Endothelial cell of umbilical vein (primary cell): ENCODE results near the gene UROD. TPM values are rescaled to one million over a fixed set of nuclear protein-coding genes. Genes with fewer than 3 reads are reported as not detected.

ENCODE experiments used
- BruUV-seq: library from RNA; stranded (reverse); fragments of 400-500 nt; replicated peaks from 2 replicates; lab custom pipeline; 2021; lab: Mats Ljungman, UMichigan
- CTCF ChIA-PET: fragments of 300-600, 350-600 bp; sonication (Branson Sonifier 250); formaldehyde crosslinking; loops from one replicate; lab custom pipeline; 2021; ENCODE audit warnings: antibody characterized with exemption, inconsistent platforms; lab: Charles Lee
- POLR2A ChIA-PET: fragments of 300-600, 350-600 bp; sonication (Branson Sonifier 250); formaldehyde crosslinking; loops from one replicate; lab custom pipeline; 2021; ENCODE audit warnings: antibody characterized with exemption, inconsistent platforms; lab: Charles Lee
- DNase-seq: peaks from one replicate; pipeline ENCODE4 v3.0.0-alpha.2; 2011; ENCODE audit warnings: low read depth, low spot score
- FAIRE-seq: peaks from 2 replicates; lab custom pipeline; 2011; peaks lifted over from hg19 to GRCh38; lab: Jason Lieb, UNC
- H2AFZ ChIP-seq: 2 replicates; pipeline ENCODE4 v1.6.0; 2012; ENCODE audit warnings: low read depth, low read length, control low read depth, inconsistent platforms
- H3K27ac ChIP-seq: 2 replicates; pipeline ENCODE4 v1.5.1; 2011; ENCODE audit warnings: low read depth, mild to moderate bottlenecking, control low read depth, low read length, moderate library complexity; ENCODE audit not compliant: insufficient read depth
- H3K27me3 ChIP-seq, 2 experiments: 2 replicates each; pipeline versions ENCODE4 v1.6.0 to v1.6.1; 2011; ENCODE audit warnings: low read length in 2 of 2, mixed read lengths in 1 of 2; ENCODE audit not compliant: control insufficient read depth in 2 of 2, insufficient read depth in 2 of 2
- H3K36me3 ChIP-seq, 2 experiments: 2 replicates in 1 of 2; 3 replicates in 1 of 2; pipeline ENCODE4 v1.5.1; 2011; ENCODE audit warnings: low read length in 2 of 2, mild to moderate bottlenecking in 1 of 2, moderate library complexity in 1 of 2; ENCODE audit not compliant: control insufficient read depth in 2 of 2, insufficient read depth in 2 of 2; ENCODE audit errors: extremely low read depth in 1 of 2
- H3K4me1 ChIP-seq: 3 replicates; pipeline ENCODE4 v1.5.1; 2011; ENCODE audit warnings: mild to moderate bottlenecking, low read length; ENCODE audit not compliant: control insufficient read depth, insufficient read depth; ENCODE audit errors: extremely low read depth
- H3K4me2 ChIP-seq: 2 replicates; pipeline ENCODE4 v1.6.1; 2011; ENCODE audit warnings: low read length, control low read depth, mixed read lengths; ENCODE audit not compliant: insufficient read depth
- H3K4me3 ChIP-seq, 3 experiments: fragments of 200-600 bp in 1 of 3; sonication (generic), shearing (Covaris generic) in 1 of 3; replicated peaks in 1 of 3; 2 replicates each; pipeline ENCODE4 v1.5.1; 2011 to 2016; ENCODE audit warnings: control low read depth in 3 of 3, low read length in 3 of 3, mild to moderate bottlenecking in 2 of 3, inconsistent platforms in 1 of 3, low read depth in 1 of 3, moderate library complexity in 1 of 3; ENCODE audit not compliant: insufficient read depth in 1 of 3
- H3K79me2 ChIP-seq: 2 replicates; pipeline ENCODE4 v1.6.0; 2012; ENCODE audit warnings: low read length, inconsistent platforms; ENCODE audit not compliant: control insufficient read depth, insufficient read depth
- H3K9ac ChIP-seq: replicated peaks from 2 replicates; pipeline ENCODE3; 2011; ENCODE audit warnings: low read length, control low read depth; ENCODE audit not compliant: insufficient read depth; ENCODE audit errors: extremely low read depth
- H3K9me1 ChIP-seq: replicated peaks from 3 replicates; pipeline ENCODE4 v1.6.0; 2011; ENCODE audit warnings: mild to moderate bottlenecking, low read length; ENCODE audit not compliant: control insufficient read depth, insufficient read depth; ENCODE audit errors: extremely low read depth
- H3K9me3 ChIP-seq: replicated peaks from 2 replicates; pipeline ENCODE4 v1.5.1; 2012; ENCODE audit warnings: low read length, inconsistent platforms; ENCODE audit not compliant: control insufficient read depth, insufficient read depth
- H4K20me1 ChIP-seq: replicated peaks from 2 replicates; pipeline ENCODE3; 2011; ENCODE audit warnings: mild to moderate bottlenecking, low read length; ENCODE audit not compliant: control insufficient read depth, insufficient read depth; ENCODE audit errors: extremely low read depth
- EZH2 ChIP-seq: IDR thresholded peaks from 2 replicates; pipeline ENCODE4 v1.6.1; 2012; ENCODE audit warnings: borderline replicate concordance, low read depth, mild to moderate bottlenecking, moderate library complexity, low read length, inconsistent platforms; ENCODE audit not compliant: severe bottlenecking
- GATA2 ChIP-seq: IDR thresholded peaks from 2 replicates; pipeline ENCODE4 v1.7.0; 2011; ENCODE audit warnings: low read depth, mild to moderate bottlenecking, moderate library complexity, mixed read lengths, low read length; ENCODE audit not compliant: insufficient read length, insufficient read depth
- JUN ChIP-seq: IDR thresholded peaks from 2 replicates; pipeline ENCODE4 v1.6.1; 2011; ENCODE audit warnings: borderline replicate concordance, low read depth; ENCODE audit not compliant: insufficient read length, insufficient read depth
- POLR2AphosphoS5 ChIP-seq: IDR thresholded peaks from 2 replicates; pipeline ENCODE4 v1.6.1; 2012; ENCODE audit warnings: low read depth, mild to moderate bottlenecking, control low read depth, low read length, moderate library complexity; ENCODE audit not compliant: insufficient read depth
- dilution Hi-C: fragments of 300-500 bp; cut with MboI; formaldehyde crosslinking; loops from one replicate; pipeline ENCODE4 v1.15.0; 2019; ENCODE audit warnings: low sequenced_read_pairs; ENCODE audit not compliant: extremely low pct_ligation_motif_present
- intact Hi-C: fragments of 100-400 bp; cut with micrococcal nuclease; formaldehyde crosslinking; loops from one replicate; pipeline ENCODE4 v1.10.0; 2022
- polyA plus RNA-seq, 4 experiments: library from polyadenylated mRNA; depleted of rRNA in 3 of 4; stranded (reverse) in 3 of 4; unstranded in 1 of 4; fragments of >200 nt; gene quantifications; 2 replicates each; pipeline versions ENCODE4 v1.2.1 to v1.2.3, GENCODE V29; 2011 to 2012; ENCODE audit warnings: missing spikeins in 1 of 4
- total RNA-seq: library from RNA; stranded (reverse); gene quantifications from 2 replicates; pipeline ENCODE4 v1.2.3, GENCODE V29; 2021

The UROD gene
- total and polyA plus RNA-seq, 2 donors (not counting 3 experiments of a cell fraction or from before 2014, with no cell fraction given): 192 to 636 TPM

DNA sequence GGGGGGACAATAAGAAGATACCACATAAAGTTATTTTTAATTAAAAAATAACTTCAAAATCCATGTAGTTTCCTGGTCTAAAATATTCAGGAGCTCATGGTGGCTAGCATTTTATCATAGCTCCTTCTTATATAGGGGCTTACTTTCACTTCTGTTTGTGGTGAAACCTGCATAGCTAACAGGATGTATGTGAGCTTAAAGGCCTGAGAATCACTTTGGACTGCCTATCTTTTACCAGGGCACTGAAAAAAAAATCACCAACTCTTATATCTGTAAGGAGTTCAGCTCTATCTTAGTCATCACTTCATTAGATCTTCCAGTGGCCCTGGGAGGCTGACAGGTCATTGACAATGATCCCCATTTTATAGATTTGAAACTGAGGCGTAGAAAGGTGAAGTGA, 21.3 kb downstream of the UROD start:
- Histone ChIP-seq H3K27me3 (no peaks in the 10 kb centered on the region), H3K9me3 (no peaks in the 10 kb centered on the region), H4K20me1 (no peaks in the 10 kb centered on the region), H3K4me1 (no peaks in the 10 kb centered on the region), H3K9me1 (no peaks in the 10 kb centered on the region), H2AFZ (no peak overlapping the region), H3K27ac (no peak overlapping the region), H3K4me3 (no peak overlapping the region), H3K9ac (no peak overlapping the region), H3K36me3 (peaks cover 0 to 2% of the 10 kb centered on the region in 2 experiments), H3K79me2 (no peaks in the 10 kb centered on the region), H3K4me2 (no peak overlapping the region)
- intact Hi-C loops (no loop called here), dilution Hi-C loops (no loop called here)
- ChIA-PET POLR2A (no interaction called here), CTCF (interaction anchor here (0.8 kb wide), 2 partner anchors 15 to 270 kb away, joined by 3 to 4 read pairs; no protein-coding TSS in a partner anchor)
- DNase-seq (no peak), FAIRE-seq (no peak)
- BruUV-seq: no TSS peak
- no peak for TF ChIP-seq JUN

DNA sequence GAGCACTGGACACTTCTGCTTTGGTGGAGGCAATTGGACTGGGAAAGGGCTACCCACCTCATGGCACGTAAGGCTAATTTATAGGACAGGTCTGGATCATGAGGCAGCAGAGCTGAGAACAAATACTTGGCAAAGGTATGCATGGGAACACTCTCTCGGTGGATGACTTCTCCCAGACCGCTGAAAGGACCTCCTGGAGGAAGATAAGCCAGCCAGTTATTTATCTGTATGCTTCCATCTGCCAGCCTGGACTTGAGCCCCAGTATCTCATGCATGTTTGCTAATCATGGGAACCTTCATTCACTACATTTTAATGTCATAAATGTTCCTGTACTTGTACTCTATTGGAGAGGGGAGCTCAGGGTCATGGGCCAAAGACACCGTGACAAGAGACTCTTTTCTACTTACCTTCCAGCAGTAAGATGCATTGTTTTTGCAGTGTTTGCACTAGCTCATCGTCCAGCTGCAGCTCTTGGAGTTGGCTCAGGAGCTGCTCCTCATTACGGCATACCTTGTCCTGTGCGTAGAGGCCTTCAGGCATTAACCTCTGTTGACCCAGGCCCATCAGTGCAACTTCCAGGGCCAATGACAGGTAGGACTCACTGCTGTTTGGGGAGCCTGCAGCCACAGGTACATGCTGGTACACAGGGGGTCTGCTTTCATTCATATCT, 23.7 kb downstream of the UROD start:
- Histone ChIP-seq H3K9ac (no peak overlapping the region), H3K4me3 (no peak overlapping the region), H3K4me2 (no peak overlapping the region), H3K36me3 (peaks cover 0 to 2% of the 10 kb centered on the region in 2 experiments), H3K9me3 (no peaks in the 10 kb centered on the region), H3K27ac (no peak overlapping the region), H3K79me2 (no peaks in the 10 kb centered on the region), H4K20me1 (no peaks in the 10 kb centered on the region), H3K4me1 (no peaks in the 10 kb centered on the region), H2AFZ (no peak overlapping the region), H3K9me1 (no peaks in the 10 kb centered on the region), H3K27me3 (no peaks in the 10 kb centered on the region)
- no peak for DNase-seq
- dilution Hi-C loops (no loop called here), intact Hi-C loops (no loop called here)
- no TSS peak for BruUV-seq
- no peak for TF ChIP-seq POLR2AphosphoS5
- TF ChIP-seq EZH2: no peak
- TF ChIP-seq GATA2: no peak
- ChIA-PET POLR2A (no interaction called here), CTCF (no interaction called here)
- no peak for FAIRE-seq
